ENCODE data around the gene CALML4.
"Not testable (repeated sequence)": the region's sequence is repeated elsewhere in the genome, so short reads cannot be mapped to it uniquely, and the experiment has no call there.

Gene CALML4, protein sequence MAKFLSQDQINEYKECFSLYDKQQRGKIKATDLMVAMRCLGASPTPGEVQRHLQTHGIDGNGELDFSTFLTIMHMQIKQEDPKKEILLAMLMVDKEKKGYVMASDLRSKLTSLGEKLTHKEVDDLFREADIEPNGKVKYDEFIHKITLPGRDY

DNA sequence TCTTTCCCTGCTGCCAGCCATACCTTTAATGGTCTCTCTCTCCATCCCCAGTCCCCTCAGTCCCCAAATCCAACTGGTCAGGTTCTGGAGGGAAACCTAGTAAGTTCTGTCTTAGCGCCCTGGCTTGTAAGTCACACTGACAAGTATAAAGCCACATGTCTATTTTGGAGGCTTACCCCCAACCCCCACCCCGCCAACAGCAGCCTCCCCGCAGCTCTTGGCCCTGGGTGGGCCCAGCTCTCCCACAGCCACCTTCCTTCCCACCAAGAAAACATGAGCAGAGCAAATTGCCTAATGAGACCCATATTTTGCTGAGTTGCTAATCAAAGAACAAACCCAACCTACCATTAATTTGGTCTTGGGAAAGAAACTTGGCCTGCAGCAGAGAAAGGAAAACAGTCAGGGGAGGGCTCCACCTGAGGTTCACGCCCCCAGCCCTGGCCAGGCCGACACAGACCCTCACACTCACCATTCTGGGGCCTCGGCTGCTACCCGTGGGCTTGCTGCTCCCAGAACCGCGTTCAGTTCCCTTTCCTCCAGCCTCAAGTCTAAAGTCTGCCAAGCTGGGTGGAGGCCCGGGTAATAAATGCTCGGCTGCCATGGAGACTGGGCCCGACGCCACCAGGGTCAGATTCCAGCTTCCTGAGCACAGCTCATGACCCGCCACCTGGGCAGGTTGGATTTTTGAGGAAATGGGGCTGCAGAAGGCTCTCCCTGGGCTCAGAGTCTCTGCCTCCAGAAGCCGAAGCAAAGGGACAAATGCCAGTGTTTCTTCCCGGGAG is at the start of gene CALML4:
Gene CALML4 (minus strand): TSS at position 557 of the 782 bp plus-strand sequence. CDS start 85 bp downstream, at position 472.
- DNase-seq: peak; percentile 24 to 64

DNA sequence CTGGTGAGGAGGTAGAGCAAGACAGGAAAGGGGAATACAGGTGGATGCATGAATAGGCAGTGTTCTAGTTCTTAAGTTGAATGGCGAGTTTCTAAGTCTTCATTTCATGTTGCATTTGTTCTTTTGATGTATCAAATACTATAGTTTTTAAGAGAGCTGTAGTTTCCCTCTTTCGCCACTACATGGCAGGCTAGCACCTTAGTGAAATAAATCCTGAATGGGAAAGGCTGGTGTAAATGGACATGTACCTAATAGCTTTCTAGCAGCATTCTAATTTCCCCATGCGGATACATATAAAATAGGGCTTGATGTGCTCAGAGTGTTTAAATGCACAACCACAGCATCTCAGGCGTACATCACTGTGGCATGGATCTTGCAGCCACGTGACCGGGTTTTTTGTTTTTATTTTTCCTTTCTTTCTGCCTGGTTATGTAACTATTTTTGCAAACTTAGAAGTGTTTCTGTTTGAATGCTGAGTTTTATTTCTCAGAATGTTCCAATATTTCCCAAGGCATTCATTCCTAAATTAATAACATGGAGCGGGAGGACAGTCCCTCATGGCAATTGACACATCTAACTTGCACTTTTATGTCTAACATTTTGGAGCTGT is 47.9 kb upstream of the CALML4 start:
- DNase-seq: peak; percentile 71 to 77

DNA sequence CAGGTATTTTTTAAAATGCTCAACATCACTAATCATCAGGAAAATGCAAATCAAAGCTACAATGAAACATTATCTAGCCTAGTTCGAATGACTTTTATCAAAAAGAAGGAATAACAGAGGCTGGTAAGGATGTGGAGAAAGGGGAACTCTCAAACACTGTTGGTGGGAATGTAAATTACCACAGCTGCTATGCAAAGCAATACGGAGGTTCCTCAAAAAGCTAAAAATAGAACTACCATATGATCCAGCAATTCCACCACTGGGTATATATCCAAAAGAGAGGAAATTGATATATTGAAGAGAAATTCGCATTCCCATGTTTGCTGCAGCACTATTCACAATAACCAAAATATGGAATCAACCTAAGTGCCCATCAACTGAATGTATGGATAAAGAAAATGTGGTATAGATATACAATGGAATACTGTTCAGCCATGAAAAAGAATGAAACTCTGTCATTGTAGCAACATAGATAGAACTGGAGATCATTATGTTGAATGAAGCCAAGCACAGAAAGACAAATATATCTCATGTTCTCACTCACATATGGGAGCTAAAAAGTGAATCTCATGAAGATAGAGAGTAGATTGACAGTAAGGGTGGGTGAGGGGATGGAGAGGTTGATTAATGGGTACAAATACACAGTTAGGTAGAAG is 44.1 kb upstream of the CALML4 start:
- DNase-seq: no peak

DNA sequence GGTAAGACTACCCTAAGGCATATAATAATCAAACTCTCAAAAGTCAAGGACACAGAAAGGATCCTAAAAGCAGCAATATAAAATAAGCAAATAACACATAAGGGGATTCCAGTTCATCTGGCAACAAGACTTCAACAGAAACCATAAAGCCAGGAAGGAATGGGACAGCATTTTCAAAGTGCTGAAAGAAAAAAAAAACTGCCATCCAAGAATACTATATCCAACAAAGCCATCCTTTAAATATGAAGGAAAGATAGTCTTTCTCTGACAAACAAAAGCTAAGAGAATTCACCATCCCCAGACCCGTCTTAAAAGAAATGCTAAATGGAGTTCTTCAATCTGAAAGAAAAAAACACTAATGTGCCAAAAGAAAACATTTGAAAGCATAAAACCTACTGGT is 39.1 kb upstream of the CALML4 start:
- no peak for DNase-seq

DNA sequence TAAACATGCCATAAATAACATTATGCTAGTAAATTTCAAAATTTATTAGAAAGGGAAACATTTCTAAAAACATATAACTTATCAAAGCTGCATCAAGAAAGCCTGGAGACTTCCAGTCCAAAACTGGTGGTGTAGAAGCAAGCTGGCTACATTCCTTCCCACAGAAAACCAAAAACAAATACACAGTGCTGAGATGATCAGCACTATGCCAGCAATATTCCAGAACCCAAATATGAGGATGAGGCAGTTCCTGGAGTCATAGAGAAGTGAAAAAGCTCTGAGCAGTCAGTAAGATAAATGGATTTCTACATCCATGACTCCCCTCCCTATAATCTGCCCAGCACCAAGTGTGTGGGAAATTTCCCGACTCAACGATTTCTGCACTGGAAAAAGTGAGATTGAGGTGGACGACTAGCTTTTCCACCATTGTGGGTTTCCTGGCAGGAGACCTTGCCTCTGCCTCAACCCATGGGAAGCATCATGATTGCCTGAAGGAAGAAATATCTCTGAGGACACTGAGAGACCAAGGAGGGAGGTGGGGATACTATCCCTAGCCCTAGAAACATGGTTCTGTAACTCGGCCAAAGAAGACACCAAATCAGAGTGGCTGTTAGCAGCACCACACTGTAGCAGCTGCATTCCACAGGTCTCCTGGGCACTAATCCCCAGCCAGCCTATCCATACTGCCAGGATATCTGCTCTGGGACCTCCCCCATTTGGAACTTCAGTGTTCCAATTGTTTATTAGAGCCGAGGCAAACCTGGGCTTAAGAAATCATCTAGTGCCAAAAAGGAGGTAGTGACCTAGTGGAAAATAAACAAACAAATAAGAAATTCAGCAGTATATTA is 36.2 kb upstream of the CALML4 start:
- no peak for DNase-seq

DNA sequence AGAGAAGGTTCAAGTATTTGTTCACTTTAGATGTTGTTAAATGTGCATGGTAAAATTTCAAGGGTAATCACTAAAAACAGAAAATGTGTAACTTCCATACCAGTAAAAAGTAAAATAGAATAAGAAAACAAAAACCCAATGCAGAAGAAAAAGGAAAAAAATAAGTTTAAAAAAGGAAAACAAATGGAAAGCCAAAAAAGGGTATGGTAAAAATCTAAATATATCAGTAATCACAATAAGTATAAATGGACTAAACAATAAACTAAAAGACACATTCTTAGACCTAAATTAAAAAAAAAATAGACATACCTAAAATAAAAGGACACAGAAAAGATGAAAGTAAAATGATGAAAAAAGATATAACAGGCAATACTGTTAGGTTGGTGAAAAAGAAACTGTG is 33.9 kb upstream of the CALML4 start:
- DNase-seq: no peak

DNA sequence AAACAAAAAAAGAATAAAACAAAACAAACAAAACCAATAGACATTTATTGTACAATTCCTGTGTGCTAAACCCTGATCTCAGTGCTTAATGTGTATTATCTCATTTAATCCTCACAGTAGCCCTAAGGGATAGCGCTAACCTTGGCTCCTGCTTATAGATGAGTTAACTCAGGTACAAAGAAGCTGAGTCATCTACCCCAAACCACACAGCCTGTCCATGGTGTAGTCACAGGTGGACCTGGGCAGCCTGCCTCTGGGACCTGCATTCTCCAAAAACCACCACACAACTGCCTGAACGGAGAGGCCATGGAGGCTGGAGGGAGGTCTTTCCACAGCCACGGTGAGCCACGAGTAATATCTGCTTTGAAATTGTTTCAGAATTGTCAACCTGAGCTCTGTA is 29.9 kb upstream of the CALML4 start:
- no peak for DNase-seq

DNA sequence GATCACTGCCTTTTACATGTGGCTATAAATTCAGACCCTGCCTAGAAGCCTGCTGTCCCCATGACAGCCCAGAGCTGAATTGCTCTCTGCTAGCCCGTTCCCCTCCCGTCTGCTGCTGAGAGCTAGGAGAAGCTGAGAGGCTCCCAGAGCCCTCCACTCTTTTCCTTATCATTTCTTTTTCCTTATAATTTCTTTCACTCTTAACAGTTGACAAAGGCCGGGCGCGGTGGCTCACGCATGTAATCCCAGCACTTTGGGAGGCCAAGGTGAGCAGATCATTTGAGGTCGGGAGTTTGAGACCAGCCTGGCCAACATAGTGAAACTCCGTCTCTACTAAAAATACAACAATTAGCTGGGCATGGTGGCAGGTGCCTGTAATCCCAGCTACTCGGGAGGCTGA is 29.4 kb upstream of the CALML4 start:
- DNase-seq: not testable (repeated sequence)

DNA sequence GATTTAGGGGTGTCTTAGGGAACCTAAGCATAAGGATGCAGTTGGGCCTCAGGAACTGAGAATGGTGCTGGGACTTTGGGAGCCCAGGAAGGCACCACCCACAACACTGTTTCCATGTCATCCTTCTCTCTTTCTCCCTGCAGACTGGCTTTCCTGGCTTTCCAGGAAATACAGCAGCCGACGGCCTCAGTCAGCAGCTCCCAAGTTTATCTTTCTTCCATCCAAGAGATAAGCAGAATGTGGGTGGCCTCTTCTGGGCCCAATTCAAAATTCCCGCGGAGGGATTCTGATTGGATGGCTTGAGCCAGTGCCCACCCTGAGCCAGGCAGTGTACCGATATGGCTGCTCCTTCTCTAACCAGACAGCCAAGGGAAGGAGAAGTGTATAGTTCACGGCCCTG is 28.9 kb upstream of the CALML4 start:
- DNase-seq: no peak

DNA sequence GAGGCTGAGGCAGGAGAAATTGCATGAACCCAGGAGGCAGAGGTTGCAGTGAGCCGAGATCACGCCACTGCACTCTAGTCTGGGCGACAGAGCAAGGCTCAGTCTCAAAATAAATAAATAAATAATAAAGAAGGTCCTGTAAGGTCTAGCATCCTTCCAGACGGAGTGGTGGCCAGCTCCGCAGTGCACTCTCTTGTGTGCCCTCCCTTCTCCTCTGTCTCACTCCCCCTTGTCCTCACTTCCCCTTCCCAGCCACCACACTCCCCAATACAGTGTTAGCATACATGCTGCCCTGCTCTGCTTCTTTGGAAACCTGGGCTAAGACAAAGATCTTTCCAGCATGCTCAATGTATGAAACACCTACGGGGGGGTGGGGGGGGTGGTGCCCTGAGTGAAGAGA is 27.8 kb upstream of the CALML4 start:
- DNase-seq: no peak

DNA sequence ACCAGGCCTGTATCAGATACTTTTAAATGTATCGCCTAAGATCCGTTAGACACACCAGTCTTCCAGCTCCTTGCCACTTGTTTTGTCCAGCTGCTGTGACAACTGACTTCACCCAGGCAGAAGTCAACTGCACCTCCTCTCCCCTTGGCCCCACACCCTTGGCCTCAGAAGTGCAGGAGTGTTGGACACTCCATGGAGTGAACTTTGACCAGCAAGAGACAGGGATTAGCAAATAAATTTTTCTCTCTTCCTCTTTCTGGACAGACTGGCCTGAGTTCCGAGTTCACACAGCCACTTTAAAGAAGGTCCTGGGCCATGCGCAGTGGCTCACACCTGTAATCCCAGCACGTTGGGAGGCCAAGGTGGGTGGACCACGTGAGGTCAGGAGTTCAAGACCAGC is 27.3 kb upstream of the CALML4 start:
- no peak for DNase-seq

DNA sequence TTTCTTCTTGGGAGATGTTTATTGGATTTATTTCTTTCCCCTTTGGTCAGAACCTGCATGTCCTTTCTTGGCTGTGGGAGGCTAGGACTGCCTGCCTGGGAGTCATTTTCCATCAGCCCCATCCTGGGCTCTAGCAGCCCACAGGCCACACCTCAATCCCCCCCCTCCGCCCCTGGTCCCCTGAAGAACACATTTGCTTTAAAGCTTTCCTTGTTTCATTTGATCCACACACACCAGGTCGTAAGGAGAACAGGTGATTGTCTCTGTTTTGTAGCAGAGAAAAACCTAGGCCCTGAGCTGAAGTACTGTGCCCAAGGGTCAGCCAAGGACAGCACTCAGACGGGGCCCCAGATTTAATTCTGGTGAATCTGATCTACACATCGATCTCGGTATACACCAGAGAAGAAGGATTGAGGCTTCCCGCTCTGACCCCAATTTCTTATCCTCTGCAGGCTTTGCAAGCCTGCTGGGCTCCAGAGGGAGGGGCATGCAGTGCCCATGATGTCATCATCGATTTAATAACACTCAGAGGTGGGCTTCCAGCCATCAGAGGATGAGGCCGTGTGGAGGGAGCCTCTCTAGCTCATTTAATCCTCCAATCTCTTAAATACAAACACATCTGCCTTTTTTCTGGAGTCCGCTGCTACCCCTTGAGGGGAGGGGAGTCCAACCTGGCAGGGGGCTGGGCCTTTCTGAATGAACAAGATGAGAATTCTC is 26.1 kb upstream of the CALML4 start:
- DNase-seq: no peak

DNA sequence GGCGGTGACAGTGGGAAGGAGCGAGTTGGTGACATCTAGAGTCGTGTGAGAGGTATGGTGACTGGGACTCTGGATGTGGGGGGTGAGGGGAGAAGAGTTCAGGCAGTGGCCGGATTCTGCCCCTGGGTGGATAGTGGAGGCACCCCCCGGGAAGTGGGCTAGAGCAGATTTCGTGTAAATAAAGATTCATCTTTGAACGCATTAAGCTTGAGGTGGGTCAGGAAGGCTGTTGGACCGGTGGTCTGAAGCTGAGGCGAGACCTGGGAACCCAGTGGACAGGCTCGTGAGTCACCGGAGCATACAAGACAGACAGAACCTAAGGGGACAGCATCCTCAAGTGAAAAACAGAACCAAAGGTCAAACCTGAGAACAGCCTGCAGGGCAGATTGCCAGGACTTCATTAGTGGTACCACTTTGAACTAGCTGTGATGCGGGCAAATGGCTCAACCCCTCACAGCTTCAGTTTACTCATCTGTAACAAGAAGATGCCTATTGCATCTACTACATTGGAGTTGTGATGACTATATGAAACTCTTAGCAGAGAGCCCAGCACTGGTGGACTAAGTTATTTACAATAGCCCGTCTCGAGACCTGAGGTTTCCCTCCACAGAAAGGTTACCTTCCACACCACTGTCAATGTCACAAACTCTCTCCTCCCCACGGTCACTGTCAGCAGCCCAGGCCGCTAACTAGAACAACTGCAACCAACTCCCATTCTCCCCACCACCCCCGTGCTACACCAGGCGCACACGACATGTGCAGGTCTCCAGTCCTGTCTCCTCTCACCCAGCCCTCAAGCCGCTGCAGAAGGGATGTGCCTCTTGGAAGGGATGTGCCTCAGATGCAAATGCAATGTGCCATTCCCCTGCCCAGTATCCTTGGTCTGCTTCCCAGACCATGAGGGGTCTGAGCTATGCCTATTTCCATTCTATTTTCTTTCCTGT is 25.3 kb upstream of the CALML4 start:
- peak in 1 of 2 experiments; percentile 17 for DNase-seq

DNA sequence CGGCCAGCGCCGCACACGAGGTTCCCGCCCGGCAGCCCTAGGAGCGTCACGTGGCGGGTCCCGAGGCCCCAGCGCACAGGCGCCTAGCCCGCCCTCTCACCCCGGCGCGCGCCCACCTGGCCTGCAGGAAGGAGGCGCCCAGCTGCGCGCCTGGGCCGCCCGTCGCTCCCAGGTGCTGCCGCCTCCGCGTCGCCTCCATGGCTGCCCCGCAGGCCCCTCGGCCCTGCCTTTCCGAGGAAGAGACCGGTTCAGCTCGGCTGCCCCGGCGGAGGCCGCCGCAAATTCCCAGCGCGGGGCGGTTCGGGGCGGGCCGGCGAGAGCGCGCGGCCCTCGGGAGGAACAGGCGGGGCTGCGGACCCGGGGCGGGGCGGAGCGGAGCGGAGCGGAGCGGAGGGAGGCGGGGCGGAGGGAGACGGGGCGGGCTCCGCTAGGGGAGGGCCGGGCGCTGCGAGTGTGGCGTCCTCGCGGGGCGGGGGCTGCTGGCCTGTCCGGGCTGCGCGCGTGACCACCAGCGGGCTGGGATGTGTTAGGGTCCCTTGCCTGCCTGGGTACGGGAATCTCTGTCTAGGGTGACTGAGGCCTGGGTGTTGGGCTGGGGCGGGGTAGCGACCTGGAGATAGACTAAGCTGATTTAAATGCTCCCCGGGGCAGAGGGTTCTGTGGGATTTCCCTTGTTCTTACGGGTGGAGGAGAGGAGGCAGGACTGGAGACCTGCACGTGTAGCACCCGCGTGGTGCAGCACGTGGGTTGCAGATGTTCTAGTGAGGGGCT is 24.4 kb upstream of the CALML4 start, which contains the start of gene CLN6:
Gene CLN6 (minus strand): TSS at position 343 of the 771 bp plus-strand sequence. CDS start 144 bp downstream, at position 199.
- peak; percentile 80 to 88 for DNase-seq

DNA sequence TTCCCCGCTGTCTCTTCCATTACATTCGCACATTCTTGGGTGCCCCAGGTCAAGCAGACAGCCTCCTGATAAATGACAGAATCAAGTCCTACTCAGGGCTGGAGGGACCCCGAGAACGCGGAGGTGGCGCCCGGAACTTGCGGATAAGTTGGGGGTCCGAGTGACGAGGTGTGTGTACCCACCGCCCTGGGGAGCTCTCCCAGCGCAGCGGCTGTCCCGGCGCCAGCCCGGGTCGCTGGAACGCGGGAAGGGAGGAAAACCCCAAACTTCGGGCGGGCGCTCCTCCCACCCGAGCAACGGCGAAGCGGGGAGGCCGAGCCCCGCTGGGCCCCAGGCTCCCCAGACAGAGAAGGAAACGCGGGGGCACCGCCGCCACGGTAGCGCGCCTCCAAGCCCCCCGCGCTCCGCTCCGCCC is 23.8 kb upstream of the CALML4 start:
- no peak for DNase-seq

DNA sequence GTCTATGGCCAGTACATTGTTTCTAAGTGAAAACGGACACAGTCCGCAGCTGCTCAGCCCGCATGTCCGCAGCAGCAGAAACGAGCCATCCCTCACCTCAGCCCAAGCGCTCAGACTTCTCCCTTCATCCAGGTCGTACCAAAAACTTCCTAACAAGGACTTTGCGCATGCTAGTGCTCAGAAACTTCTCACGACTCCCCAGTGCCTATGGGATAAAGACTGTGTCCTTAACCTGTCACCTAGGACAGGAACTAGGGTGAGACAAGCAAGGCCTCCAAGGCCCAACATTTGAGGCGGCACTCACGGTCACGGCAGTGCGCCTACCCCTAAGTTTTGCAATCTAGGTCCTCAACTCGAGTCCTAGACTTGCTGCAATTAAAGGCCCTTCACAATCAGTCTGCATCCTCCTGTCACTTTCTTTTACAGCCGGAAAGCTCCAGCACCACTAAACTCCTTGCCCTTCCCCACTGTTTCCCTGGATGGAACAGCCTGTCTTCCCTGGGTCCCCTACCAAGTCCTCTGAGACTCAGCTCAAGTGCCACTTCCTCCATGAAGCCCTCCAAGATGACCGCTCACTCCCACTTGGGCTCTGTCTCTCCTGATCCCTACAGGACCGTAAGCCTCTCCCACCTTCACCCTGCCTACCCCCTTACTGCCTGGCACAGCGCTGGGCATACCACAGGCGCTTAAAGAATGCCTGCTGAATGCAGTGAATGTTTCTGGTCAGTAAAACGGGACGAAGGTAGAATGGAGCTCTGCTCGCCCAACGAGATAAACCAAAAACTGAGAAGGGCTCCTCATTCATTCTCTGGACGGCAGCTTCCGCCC is 23.2 kb upstream of the CALML4 start:
- DNase-seq: peak in 1 of 2 experiments; percentile 21

DNA sequence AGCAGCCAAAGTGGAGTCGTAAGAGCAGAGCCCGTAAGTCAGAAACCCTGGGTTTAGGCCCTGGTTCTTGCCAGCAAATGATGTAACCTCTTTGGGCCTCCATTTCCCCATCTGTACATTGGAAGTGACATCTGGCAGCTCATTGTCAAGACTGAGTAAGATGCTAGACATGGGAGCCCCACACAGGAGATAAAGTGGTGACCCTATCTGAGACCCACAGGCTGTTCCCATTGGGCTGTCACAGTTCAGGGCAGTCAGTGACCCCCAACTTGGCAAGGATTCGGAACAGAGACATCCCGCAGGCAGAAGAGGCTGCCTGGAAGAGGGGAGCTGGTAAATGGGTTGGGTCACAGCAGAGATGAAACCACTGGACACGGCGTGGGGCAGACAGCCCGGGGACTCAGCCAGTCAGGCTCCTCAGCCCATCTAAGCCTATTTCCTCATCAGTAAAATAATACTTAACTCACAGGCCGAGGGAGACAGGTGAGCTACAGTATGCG is 22.6 kb upstream of the CALML4 start:
- no peak for DNase-seq

DNA sequence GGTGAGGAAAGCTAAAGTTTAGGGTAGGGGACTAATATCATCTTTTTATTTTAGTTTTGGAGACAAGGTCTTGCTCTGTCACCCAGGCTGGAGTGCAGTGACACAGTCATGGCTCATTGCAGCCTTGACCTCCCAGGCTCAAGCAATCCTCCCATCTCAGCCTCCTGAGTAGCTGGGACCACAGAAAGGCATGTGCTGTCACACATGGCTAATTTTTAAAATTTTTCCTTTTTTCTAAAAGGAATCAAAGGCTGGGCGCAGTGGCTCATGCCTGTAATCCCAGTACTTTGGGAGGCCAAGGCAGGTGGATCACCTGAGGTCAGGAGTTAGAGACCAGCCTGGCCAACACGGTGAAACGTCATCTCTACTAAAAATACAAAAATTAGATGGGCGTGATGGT is 20.3 kb upstream of the CALML4 start:
- not testable (repeated sequence) for DNase-seq
